Smooth muscle cell (in vitro differentiated cells): Measurements from ENCODE around the gene CORO2A. TPM values are rescaled to one million over a fixed set of nuclear protein-coding genes. Genes with fewer than 3 reads are reported as not detected.
A peak's percentile ranks its signal among the peaks of the same experiment; 100 is the strongest.

Source experiments
- DNase-seq: peaks from one replicate; lab custom pipeline; 2025; ENCODE audit not compliant: unreplicated experiment; lab: John Stamatoyannopoulos, UW
- H2AFZ ChIP-seq: fragments of 200-600 bp; sonication (generic); 2 replicates; pipeline ENCODE4 v1.6.0; 2016; ENCODE audit warnings: antibody characterized with exemption, low read depth, mild to moderate bottlenecking
- H3F3A ChIP-seq: fragments of 200-600 bp; sonication (generic); 2 replicates; pipeline ENCODE4 v1.6.0; 2017; ENCODE audit warnings: antibody characterized with exemption, low read depth
- H3K27ac ChIP-seq: fragments of 200-600 bp; sonication (generic); 2 replicates; pipeline ENCODE4 v1.5.1; 2016; ENCODE audit warnings: low read depth, mild to moderate bottlenecking
- H3K27me3 ChIP-seq: fragments of 200-600 bp; sonication (generic); 2 replicates; pipeline ENCODE4 v1.6.1; 2016; ENCODE audit warnings: low read depth, mild to moderate bottlenecking
- H3K36me3 ChIP-seq: fragments of 200-600 bp; sonication (generic); 2 replicates; pipeline ENCODE4 v1.5.1; 2016; ENCODE audit warnings: low read depth
- H3K4me1 ChIP-seq: fragments of 200-600 bp; sonication (generic); 2 replicates; pipeline ENCODE4 v1.5.1; 2016; ENCODE audit warnings: low read depth
- H3K4me2 ChIP-seq: fragments of 200-600 bp; sonication (generic); 2 replicates; pipeline ENCODE4 v1.6.0; 2016; ENCODE audit warnings: mild to moderate bottlenecking
- H3K4me3 ChIP-seq: fragments of 200-600 bp; sonication (generic); 2 replicates; pipeline ENCODE4 v1.5.1; 2016; ENCODE audit warnings: mild to moderate bottlenecking
- H3K79me2 ChIP-seq: fragments of 200-600 bp; sonication (generic); 2 replicates; pipeline ENCODE4 v1.6.0; 2016; ENCODE audit warnings: low read depth, mild to moderate bottlenecking
- H3K9ac ChIP-seq: fragments of 200-600 bp; sonication (generic); 2 replicates; pipeline ENCODE4 v1.6.0; 2016; ENCODE audit warnings: low read depth
- H3K9me3 ChIP-seq: fragments of 200-600 bp; sonication (generic); replicated peaks from 2 replicates; pipeline ENCODE4 v1.5.1; 2016; ENCODE audit warnings: low read depth
- H4K20me1 ChIP-seq: fragments of 200-600 bp; sonication (generic); 2 replicates; pipeline ENCODE4 v1.6.0; 2016; ENCODE audit warnings: low read depth
- WGBS: methylation state at CpG from one replicate; pipeline ENCODE4 v1.1.7; 2016; ENCODE audit warnings: low lambda C conversion rate; 5-methylcytosine and 5-hydroxymethylcytosine counted together
- polyA plus RNA-seq: library from polyadenylated mRNA; unstranded; fragments of >200 nt; fragmentation: Nextera tagmentation; extraction: Ambion mirVana; gene quantifications from 2 replicates; pipeline ENCODE4 v1.2.1, GENCODE V29; 2016
- total RNA-seq: library from RNA; depleted of rRNA; stranded (reverse); fragments of >200 nt; gene quantifications from 2 replicates; pipeline ENCODE4 v1.2.3, GENCODE V29; 2014
- TF ChIP-seq, protein P1 (sequence below): fragments of 200-600 bp; sonication (generic); IDR thresholded peaks from 2 replicates; pipeline ENCODE4 v1.5.1; 2017; ENCODE audit warnings: borderline replicate concordance, mild to moderate bottlenecking, antibody characterized with exemption; ENCODE audit not compliant: insufficient read depth, poor library complexity, severe bottlenecking

CORO2A gene
- total and polyA plus RNA-seq, 2 experiments from 2014 or later = 4.7 to 5.8 TPM

DNA sequence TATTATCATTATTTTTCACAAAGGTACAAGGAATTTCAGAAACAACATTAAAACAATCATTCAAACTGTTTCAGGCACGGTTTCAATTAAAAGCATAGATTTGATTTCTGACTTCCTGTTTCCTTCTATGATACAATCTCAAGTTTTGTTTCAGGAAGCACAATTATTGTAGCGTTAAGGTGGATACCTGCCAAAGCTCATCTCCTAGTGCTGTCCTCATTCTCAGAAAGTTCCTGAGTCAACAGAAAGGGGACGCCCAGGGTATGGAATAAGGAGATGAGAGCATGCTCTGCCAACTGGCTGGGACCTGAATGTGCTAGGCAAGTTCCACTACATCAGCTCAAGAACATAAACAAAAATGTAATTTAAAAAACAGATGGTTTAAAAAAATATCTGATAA lies 71.4 kb downstream of the CORO2A start:
- no peaks in the 10 kb centered on the region for H3K36me3 ChIP-seq
- H3K27me3 ChIP-seq = no peaks in the 10 kb centered on the region
- no peaks in the 10 kb centered on the region for H3K79me2 ChIP-seq
- DNase-seq = no peak
- H3K4me1 ChIP-seq = no peaks in the 10 kb centered on the region
- no peaks in the 10 kb centered on the region for H4K20me1 ChIP-seq
- TF ChIP-seq, protein P1, sequence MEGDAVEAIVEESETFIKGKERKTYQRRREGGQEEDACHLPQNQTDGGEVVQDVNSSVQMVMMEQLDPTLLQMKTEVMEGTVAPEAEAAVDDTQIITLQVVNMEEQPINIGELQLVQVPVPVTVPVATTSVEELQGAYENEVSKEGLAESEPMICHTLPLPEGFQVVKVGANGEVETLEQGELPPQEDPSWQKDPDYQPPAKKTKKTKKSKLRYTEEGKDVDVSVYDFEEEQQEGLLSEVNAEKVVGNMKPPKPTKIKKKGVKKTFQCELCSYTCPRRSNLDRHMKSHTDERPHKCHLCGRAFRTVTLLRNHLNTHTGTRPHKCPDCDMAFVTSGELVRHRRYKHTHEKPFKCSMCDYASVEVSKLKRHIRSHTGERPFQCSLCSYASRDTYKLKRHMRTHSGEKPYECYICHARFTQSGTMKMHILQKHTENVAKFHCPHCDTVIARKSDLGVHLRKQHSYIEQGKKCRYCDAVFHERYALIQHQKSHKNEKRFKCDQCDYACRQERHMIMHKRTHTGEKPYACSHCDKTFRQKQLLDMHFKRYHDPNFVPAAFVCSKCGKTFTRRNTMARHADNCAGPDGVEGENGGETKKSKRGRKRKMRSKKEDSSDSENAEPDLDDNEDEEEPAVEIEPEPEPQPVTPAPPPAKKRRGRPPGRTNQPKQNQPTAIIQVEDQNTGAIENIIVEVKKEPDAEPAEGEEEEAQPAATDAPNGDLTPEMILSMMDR = no peak
- H2AFZ ChIP-seq = no peak overlapping the region
- 89% methylated on average over 3 of the region's 3 CpGs for WGBS
- no peak overlapping the region for H3K27ac ChIP-seq
- no peak overlapping the region for H3K4me3 ChIP-seq
- H3K9ac ChIP-seq = no peak overlapping the region
- no peak overlapping the region for H3K4me2 ChIP-seq
- no peaks in the 10 kb centered on the region for H3K9me3 ChIP-seq
- no peaks in the 10 kb centered on the region for H3F3A ChIP-seq

DNA sequence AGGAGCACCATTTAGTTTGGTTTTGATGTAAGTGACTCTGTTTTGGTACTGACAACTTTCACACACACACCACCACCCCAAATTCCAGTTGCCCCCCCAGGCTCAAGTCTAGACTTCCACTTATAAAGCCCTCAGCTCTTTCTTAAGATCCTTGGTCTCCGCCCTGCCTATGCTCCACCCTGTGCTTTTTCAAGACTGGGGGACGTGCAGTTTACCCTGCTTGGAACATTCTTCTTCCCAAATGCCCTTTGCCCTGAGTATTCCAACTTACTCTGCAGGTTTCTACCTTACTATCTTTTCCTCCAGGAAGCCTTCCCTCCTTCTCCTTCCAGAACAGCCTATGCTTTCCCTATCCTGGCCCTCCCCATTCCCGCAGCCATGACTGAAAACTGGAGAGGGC lies 72.0 kb downstream of the CORO2A start:
- H3K4me1 ChIP-seq = no peaks in the 10 kb centered on the region
- TF ChIP-seq, protein P1 = no peak
- no peaks in the 10 kb centered on the region for H3K9me3 ChIP-seq
- H3K4me2 ChIP-seq = no peak overlapping the region
- no peak overlapping the region for H2AFZ ChIP-seq
- H3K4me3 ChIP-seq = no peak overlapping the region
- no peak for DNase-seq
- 85% methylated on average over 3 of the region's 3 CpGs for WGBS
- H3K27me3 ChIP-seq = no peaks in the 10 kb centered on the region
- H3K9ac ChIP-seq = no peak overlapping the region
- no peak overlapping the region for H3K27ac ChIP-seq
- H3F3A ChIP-seq = no peaks in the 10 kb centered on the region
- no peaks in the 10 kb centered on the region for H3K79me2 ChIP-seq
- no peaks in the 10 kb centered on the region for H3K36me3 ChIP-seq
- H4K20me1 ChIP-seq = no peaks in the 10 kb centered on the region

DNA sequence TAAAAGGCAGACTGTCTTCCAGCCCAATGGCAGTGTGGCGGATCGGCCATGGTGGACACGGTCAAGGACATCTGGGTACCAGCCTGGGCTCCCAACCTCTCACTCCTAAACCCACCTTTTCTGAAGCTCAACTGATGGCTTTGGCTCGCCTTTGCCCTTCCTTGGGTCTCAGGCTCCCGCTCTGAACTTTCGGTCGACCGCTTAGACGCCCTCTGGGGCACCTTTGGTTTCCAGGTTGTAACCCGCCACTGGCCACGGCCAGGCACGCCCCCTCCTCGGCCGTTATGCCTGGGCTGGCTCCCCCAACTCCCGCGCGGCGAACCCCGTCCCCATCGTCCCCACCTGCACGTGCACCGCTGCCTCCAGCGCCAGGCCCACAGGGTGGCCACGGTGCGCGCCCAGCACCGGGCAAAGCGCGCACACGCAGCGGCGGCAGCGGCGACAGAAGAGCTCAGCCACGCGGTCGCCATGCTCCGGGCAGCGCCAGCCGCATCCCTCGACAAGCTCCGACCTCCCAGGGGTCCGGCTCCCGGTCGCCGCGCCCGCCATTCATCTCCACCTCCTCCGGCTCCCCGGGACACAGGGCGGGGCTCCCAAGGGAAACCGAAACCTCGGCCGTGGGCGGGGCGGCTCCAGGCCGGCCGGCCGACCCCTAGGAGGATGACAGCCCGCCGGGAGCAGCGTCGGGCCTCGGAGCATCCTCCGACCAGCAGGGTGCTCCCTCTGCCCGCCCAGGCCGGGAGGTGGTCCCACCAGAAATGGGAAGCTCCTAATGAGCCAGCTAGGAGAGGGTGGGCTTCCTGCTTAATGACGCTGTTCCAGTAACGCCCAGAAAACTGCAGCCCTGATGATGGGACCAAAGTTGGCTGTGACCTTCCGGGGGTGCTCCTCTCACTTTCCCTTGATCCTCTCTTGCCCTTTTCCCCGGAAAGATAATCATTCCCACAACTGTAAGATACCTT lies 73.5 kb downstream of the CORO2A start, which contains the start of gene TRIM14:
TRIM14 (minus strand) TSS at position 583 of the 962 bp plus-strand sequence; CDS start at position 549, 34 bp downstream.
- Histone ChIP-seq H3F3A (no peaks in the 10 kb centered on the region), H3K27me3 (no peaks in the 10 kb centered on the region), H3K36me3 (no peaks in the 10 kb centered on the region), H3K9ac (no peak within 1 kb of the TSS), H3K4me3 (peak within 1 kb of the TSS; percentile 80), H3K79me2 (no peaks in the 10 kb centered on the region), H3K4me2 (peak within 1 kb of the TSS; percentile 92), H3K27ac (no peak within 1 kb of the TSS), H2AFZ (peak within 1 kb of the TSS; percentile 93), H3K4me1 (no peaks in the 10 kb centered on the region), H3K9me3 (no peaks in the 10 kb centered on the region), H4K20me1 (no peaks in the 10 kb centered on the region)
- TF ChIP-seq, protein P1 = no peak
- DNase-seq = peak; percentile 24
- WGBS = 8% methylated on average over 67 of the region's 71 CpGs
